NCI-H82 treated with DMSO at 0.1 percent for 48 hours (cell line): ENCODE results near the gene C1orf21.

Experiments
- DNase-seq: peaks from one replicate; lab custom pipeline; 2025; ENCODE audit not compliant: unreplicated experiment; lab: John Stamatoyannopoulos, UW

The C1orf21 gene

DNA sequence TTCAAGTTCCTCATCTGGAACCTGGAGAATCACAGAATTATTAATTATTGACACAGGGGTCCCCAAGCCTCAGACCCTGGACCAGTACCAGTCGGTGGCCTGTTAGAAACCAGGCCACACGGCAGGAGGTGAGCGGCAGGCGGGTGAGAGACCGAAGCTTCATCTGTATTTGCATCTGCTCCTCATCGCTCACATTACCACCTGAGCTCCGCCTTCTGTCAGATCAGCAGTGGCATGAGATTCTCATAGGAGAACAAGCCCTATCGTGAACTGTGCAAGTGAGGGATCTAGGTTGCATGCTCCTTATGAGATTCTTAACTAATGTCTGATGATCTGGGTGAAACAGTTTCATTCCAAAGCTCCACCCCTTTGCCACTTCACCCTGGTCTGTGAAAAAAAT lies 125.9 kb downstream of the C1orf21 start:
- no peak for DNase-seq

DNA sequence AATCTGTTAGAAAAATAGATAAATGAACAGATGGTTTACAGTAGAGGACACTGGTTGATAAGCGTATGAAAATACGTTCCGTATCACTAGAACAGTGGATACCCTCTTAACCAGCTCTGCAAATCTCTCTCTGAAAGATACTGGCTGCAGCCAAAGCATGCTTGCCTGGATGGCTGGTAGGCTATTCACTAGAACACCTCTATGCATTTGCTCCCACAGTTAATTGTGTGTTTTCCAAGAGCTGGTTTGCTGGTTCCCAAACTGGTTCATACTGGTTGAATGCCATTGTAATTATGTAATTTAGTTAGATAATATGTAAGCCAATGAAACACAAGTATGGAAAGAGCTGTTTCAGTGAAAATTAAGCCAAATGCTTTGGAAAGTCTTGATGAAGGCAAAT lies 126.6 kb downstream of the C1orf21 start:
- DNase-seq: no peak

DNA sequence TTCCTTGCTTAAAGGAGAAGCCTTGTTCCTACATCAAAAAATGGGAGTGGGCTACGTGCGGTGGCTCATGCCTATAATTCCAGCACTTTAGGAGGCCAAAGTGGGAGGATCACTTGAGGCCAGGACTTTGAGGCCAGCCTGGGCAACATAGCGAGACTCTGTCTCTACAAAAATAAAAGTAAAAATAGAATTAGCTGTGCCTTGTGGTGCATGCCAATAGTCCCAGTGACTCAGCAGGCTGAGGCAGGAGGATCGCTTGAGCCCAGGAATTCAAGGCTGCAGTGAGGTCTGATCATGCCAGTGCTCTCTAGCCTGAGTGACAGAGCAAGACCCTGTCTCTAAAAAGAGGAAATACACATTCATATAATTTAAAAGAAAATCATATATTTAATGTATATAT lies 127.1 kb downstream of the C1orf21 start:
- DNase-seq: no peak

DNA sequence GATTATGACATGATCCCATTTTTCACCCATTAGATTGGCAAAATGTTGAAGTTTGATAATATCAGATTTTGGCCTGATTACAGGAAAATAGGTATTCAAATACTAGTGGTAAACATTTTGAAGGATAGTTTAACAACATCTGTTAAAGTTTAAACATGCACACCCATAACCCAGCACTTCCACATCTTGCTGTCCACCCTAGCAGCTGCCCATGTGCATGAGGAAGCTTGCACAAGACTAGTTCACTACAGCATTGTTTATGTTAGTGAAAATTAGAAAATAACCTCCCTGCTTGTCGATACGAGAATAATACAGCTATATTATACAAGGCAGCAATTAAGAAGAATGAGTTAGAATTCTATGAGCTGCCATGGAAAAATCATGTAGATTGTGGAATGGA lies 127.6 kb downstream of the C1orf21 start:
- DNase-seq: no peak

DNA sequence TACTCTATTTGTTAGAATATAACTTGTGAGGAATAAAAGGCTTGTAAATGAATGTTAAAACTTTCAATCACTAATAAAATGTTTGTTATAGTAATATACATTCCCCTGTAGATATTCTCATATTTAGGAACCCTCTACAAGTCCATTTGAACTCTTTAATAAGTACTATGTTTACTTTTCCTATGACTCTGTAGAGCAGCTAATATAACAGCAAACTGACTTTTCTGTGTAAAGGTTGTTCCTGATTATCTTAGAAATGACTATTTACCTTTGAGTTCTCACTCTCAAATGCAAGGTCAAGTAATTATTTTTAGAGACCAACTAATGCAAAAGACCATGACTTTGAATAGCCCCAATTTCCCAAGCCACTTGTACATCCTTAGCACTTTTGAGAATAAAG lies 130.3 kb downstream of the C1orf21 start:
- no peak for DNase-seq

DNA sequence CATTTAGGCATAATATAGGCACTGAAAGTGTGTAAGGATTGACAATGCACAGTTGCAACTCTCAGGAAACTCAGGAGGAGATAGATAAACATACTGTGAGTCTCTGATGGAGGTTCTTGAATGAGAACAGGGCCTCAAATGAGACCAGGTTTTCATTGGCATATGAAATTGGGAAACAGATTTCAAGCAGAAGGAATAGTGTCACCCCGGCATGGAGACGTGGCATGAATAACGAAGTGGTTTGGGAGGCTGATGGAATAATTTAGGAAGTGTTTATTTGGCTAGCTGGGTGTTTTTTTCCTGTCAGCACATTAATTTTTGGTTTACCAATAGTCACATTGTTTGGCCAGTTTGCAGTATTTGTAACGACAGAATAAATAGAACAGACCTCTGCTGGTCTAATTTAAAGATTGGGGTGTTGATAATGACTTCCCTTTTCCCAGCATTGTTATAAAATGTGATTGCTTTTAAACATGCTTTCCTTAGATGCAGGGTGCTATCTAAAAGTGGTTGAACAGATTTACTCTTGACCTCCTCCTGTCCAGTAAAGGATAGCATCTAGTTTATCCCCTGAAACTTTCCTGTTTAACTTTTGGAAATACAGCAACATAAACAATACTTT lies 132.0 kb downstream of the C1orf21 start:
- no peak for DNase-seq

DNA sequence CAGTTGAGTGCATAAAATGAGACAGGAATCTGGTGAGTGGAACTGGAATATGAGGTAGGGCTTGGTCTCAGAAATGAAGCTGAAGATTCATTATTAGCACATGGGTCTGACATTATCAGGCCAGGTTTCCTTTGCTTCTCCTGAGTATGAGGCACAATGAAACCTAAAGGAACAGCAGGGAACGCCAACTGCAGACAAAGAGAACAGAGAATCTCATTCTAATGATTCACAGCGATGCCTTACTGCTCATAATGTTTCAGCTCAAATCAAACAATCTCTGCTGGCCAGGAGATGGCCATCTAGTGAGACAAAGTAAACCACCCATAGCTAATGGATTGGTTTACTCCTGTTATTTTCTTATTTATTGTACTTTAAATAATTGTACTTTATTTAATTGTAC lies 133.5 kb downstream of the C1orf21 start:
- no peak for DNase-seq

DNA sequence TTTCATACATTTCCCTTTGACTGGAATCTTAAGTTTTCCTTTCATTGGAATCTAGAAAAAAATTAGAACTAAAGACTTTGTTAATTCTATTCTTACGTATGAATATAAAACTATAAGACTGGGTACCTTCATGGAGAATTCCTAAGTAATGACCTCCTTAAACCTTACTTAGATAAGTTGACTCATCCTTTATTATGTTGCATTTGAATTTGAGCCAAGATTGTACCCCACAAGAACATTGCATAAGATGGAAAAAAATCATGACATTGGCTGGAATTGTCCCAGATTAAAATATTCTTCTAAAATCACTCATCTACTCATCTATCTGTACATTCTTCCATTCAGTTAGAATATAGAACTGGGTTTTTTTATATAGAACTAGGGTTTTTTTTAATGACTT lies 137.4 kb downstream of the C1orf21 start:
- no peak for DNase-seq

DNA sequence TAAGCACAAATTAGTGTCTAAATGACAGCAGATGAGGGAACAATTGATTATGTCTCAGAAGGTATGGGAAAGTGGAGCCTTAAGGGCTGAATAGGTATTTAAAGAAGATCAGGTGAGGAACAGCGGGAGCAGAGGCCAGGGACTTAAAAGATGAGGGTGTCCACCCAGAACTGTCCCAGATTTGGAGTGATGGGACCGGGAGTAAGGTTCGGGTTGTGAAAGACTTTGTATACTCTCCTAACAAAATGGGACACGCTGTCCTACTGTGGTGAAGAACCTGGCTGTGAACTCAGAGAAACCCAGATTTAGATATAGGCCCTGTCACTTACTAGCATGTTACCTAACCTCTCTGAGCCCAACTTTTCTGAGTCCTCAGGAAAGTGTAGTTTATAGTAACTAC lies 140.6 kb downstream of the C1orf21 start:
- no peak for DNase-seq

DNA sequence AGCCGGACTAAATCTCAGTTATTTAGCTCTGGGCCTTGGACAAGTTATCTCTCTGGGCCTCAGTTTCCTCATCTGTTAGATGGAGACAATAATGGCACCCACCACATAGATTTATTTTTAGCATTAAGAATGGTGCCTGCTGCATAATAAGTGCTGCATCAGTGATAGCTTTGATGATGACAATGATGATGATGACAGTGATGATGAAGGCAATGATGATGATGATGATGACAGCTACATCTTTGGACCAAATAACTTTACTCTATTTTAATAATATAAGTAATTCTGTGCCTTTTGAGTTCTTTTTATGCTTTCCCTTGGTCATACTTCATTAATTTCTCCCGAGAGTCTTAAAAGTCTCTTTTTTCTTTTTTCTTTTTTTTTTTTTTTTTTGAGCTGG lies 143.4 kb downstream of the C1orf21 start:
- DNase-seq: no peak

DNA sequence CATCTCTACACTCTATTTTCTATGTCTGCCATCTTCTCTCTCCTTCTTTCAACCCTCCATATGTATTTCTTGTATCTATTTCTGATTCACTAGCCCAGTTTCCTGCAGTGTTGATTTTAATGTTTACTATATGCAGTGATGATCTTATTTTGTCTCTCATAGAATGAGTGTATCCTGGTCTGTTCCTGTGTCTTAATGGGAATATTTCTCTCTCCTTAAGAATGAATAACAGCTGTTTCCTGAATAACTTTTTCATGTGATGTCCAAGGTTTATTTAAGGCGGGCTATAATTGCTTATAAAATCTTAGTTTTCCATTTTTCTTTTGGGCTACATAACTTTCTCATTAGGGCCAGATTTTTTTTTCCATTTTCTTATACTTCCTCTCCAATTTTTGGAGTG lies 144.5 kb downstream of the C1orf21 start:
- no peak for DNase-seq

DNA sequence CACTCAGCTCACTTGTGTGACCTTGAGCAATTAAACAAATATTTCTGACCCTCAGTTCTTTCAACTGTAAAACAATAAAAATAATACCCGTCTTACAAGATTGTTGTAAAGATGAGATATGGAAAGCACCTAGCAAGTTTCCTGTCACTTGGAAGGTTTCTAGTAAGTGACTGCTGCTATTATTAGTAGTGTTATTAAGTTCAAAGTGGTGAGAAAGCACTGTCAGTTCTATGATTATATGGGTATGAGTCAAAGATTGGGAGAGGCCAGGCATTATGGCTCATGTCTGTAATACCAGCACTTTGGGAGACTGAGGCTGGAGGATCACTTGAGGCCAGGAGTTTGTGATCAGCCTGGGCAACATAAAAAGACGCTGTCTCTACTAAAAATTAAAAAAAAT lies 145.4 kb downstream of the C1orf21 start:
- no peak for DNase-seq

DNA sequence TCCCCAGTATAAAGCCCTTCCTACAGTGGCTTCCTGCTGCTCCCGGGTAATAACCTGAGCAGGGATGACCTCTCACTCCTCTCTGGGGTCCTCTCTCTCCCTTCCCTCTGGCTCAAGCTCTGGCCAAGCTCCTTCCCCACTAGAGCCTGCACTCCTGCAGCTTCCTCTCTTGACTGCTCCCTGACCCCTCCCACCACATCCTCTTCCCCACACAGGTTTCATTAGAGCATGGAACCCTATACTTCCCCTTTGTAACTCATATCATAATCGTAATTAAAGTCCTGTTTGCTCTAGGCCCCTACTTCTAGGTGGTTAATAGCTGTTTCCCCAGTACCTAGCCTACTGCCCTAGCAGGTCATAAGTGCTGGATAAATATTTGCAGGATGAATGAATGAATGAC lies 146.2 kb downstream of the C1orf21 start:
- no peak for DNase-seq

DNA sequence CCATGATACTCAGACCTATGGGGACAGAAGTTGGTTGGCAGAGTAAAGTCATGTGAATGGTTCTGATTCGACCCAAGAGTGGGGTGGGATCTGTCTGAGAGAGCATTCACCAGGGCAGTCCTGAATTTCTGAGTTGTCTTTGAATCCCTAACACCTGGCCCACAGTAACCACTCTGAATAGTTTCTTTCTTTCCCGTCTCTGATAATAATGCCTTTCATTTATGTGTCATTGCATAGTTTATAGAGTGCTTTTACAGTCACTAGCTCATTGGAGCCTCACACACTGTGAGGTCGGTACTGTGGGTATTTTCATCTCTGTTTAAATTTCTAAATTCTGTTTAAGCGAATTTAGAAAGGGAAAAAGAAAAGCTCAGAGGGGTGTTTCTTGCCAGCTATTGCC lies 147.1 kb downstream of the C1orf21 start:
- no peak for DNase-seq

DNA sequence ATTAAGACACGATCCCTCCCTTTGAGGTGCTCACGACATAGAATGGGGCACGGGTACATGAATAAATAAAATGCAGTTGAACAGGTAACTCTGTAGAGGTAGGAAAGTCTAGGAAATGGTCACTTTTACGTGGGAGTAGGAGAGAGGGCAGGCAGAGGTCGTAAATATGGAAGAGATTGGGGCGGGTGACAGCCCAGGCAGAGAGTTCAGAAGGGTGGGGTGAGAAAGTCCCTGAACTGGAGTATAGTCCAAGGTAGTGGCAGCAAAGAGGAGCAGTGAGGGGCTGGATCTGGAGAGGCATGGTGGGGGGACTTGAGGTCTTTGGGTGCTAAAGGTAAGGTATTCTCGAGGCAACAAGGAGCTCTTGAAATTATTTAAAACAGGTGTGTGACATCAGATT lies 147.9 kb downstream of the C1orf21 start:
- no peak for DNase-seq

DNA sequence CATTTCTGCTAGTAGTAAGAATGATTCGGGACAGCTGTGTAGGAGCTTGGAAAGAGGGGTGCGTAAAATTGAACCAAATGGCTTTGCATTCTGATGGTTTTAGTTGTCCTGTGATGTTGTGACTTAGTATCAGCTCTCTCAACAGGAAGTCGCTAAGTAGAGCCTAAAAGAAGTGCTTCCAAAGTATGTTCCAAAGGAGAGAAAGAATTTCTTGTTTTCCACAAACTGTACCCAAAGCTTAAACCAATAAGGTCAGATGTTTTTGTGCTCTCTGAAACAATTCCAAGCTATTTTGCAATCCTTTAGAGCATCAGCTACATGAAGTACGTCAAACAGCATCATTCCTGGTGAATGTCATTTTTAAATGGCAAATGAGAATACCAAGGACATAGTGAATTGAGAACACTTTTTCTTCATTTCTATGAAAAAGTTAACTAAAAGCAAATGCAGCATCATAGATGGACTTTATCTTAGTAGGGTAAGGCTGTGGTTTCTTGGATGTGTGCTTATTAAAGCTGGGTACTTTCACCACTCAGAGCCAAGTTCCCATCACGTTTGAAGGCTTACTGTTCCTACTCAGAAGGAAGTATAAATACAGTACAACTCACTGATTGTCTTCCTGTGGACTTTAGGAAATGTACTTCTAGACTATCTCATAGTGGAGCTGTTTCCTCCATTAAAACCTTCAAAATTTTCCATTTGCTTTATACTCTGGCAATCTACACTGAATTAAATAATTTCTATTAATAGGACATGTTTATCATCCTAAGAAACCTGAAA lies 148.6 kb downstream of the C1orf21 start:
- no peak for DNase-seq

DNA sequence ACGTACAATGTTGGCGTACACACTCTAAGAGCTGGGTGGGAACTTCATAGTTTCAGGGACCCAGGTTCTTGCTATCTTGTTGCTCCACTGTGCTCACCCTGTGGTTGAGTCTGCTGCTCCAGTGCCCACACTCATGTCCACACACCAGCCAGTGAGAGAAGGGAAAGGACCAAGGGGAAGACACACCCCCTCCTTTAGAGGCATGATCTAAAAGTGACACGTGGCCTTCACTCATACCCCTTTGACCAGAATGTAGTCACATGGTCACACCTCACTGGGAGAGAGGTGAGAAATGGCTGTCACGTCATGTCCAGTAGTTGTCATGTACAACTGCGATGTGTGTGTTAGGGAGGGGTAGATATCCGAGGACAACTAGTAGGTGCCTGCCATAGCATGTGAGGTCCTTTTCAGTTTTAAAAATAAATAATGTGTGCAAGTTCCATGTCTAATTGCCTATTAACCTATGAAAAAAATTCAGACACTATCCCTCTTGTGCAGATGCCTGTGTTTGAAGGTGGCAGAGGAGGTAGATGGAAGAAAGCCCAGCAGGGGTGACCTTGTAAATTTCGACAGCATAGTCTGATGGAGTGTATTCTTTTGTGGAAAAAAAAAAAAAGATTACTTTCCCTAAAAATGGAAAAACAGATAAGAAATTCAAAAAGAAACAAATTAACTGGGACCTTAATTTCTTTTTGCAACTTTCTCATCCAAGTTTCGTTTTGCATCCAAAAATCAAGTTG lies 149.6 kb downstream of the C1orf21 start:
- DNase-seq: no peak

DNA sequence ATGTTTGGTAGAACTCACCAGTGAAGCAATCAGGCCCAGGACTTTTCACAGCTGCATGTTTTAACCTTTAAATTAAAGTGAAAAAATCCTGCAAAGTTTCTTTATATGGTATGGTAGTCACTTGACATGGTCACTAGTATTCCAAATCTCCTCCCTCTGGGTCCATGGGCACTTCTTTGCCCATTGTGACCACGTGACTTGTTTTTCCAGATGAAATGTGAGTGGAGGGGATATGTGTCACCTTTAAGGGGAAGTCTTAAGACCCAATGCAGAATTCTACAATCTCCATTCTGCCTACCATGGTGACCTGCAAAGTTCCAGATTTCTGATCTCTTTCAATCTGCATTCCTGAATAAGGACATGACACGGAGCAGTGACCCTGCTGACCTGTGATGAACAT lies 152.8 kb downstream of the C1orf21 start:
- no peak for DNase-seq

DNA sequence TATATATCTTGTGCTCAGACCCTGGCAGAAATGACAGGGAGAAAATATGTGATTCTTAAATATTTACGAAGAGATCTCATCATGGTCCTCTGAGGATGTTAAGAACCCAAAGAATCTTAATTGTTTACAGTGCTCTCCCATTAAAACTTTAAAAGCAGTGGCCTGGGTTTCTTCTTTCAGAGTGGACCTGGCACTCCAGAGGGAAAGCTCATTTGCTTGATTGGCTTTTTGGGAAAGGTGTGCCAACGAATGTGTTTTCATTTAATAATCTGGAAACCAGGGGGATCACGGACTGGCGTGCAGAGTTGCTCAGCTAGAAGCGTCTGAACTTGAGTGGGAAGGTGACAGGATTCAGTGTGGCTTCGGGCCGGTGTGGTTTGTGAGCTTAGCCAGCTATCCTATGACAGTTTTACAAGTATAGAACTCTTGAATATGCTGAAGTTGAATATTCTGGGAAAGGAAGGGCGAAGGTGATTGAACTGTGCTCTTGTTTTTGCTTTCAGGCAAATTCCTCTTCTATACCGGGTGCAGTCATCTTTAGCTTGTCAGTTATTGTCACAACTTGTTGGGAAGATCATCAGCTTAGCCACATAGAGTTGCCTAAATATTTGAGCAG lies 154.8 kb downstream of the C1orf21 start:
- DNase-seq: no peak

DNA sequence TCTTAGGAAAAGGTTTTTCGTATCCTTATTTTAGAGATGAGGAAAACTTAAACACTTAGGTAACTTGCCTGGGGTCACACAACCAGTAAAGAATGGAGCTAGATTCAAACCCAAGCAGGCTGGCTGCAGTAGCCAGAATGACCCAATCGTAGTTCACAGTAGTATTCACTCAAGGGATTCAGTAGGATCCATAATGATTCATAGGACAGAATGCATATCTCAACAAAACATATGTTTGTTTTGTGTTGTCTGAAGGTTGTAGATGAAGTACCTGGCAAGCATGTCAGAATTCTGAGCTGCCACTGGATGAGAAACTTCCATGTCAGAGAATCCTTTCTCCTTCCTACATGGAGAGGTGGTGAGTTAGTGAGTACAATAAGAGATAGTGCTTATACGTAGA lies 155.5 kb downstream of the C1orf21 start:
- no peak for DNase-seq

DNA sequence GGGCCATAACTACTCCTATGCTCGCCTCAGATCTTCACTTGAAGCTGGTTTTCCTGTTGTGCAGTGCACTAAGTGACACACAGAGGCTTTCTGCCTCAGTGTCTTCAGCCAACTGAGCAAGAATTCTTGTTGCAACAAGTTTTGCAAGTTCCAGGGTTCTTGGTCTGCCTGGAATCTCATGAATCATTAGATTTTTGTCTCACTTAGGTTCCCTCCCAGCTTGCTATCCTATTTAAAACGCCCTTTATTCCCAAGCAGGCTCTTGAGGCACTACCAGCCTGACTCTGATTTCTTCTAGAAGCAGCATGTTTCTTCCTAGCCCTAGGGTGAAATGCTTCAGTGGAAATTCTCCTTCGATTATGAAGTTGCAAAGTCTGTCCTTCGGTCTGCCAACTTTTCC lies 158.8 kb downstream of the C1orf21 start:
- DNase-seq: no peak

DNA sequence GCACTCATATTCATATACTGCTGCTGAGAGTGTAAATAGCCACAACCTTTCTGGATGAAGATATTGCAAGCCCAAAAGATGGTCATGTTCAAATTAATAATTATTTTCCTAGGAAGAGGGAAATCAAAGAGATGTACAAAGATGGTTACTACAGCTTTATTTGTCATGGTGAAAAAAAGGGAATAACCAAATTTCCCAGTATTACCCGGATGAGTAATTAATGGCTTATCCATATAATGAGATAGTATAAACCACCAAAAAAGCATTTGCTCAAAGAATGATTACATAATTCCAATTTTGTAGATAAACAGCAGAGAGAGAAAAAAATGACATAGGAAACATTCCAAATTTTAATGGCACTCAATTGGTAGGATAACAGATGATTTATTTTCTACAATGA lies 165.6 kb downstream of the C1orf21 start:
- DNase-seq: no peak
